GM12892 (cell line): ENCODE results near the gene MAGEB4.

Experiments used
- DNase-seq: peaks from one replicate; pipeline ENCODE4 v3.0.0; 2011; ENCODE audit not compliant: insufficient read length
- FAIRE-seq: peaks from 2 replicates; lab custom pipeline; 2011; peaks lifted over from hg19 to GRCh38; lab: Jason Lieb, UNC
- POLR2A ChIP-seq: IDR thresholded peaks from 2 replicates; pipeline ENCODE4 v1.6.1; 2011; ENCODE audit warnings: low read depth, low read length, control low read depth
- POLR2AphosphoS5 ChIP-seq: IDR thresholded peaks from 2 replicates; pipeline ENCODE4 v1.6.1; 2011; ENCODE audit warnings: low read depth, low read length, control low read depth
- TAF1 ChIP-seq: IDR thresholded peaks from 2 replicates; pipeline ENCODE4 v1.6.1; 2011; ENCODE audit warnings: low read depth, mild to moderate bottlenecking, control low read depth, low read length, borderline replicate concordance

The MAGEB4 gene

DNA sequence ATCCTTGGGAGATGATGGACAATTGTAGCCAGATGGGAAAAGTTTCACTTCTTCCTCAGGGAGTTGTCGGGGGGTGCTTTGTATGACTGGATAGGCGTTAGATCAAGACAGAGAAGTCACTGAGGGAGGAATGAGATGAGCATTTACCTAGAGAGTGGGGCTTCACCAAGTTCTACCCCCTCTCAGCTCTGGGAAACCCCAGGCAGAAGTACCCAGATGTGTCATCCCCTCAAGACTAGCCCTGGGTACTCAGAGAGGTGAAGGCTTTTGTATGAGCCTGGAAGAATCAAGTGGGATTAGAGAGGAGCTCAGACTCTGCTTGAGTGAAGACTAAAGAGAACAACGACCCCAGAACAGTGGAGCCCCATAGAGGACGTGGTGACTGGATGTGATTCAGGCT lies 7.1 kb downstream of the MAGEB4 start:
- TF ChIP-seq POLR2A (no peak), POLR2AphosphoS5 (no peak), TAF1 (no peak)
- no peak for FAIRE-seq
- DNase-seq: no peak

DNA sequence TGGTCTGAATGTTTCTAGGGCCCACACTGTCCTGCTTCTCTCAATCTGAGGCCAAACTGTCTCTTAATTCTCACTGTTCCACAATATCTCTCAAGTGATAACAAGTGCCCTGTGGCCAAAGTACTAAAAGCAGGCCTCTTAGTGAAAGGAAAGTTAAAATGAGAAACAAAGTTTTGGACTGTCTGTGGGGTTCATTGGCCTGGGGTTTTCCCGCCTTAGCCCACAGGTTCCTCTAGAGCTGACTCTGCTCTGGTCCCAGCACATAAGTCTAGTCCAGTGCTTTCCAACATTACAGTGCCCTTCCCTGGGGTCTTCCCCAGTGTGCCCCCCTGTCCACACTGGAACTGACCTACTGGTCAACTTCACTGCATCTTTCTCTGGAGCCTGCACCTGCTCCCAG lies 11.5 kb downstream of the MAGEB4 start:
- FAIRE-seq (no peak), DNase-seq (no peak)
- TF ChIP-seq POLR2A (no peak), POLR2AphosphoS5 (no peak), TAF1 (no peak)

DNA sequence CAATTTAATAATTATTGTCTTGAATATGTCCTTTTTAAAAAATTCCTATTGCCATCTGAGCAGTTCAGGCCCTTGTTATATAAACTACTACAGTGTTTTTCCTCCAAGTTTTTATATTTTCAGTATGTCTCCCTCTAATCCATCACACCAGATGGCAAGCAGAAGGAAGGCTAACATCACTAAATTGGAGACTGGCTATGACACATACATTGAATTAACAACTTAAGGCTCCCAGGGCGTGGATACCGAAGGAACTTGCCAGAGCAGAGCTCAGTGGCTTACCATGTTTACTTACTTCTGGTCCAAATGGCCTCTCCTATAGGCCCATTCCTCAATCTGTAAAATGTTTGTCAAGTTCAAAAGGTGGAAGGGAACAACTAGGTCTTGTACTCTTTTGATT lies 18.1 kb downstream of the MAGEB4 start:
- TF ChIP-seq POLR2AphosphoS5: no peak
- TF ChIP-seq TAF1: no peak
- no peak for TF ChIP-seq POLR2A
- FAIRE-seq (no peak), DNase-seq (no peak)

DNA sequence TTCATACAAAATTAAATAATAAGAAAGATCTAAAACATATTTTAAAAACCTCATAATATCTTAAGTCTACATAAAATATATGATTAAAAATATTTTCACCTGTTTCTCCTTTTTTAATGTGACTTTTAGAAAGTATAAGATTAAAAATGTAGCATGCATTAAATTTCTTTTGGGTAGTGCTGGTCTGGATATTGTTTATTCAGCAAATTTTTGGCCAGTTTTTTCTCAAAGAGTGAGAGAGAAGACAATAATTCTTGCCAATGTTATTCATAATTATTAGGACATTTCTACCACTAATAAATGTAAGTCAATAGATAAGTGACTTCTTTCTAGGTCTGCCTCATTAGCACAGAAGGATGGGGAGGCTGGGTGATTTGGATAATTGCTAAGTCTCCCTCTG lies 19.2 kb downstream of the MAGEB4 start:
- no peak for FAIRE-seq
- TF ChIP-seq POLR2A (no peak), TAF1 (no peak), POLR2AphosphoS5 (no peak)
- DNase-seq: no peak

DNA sequence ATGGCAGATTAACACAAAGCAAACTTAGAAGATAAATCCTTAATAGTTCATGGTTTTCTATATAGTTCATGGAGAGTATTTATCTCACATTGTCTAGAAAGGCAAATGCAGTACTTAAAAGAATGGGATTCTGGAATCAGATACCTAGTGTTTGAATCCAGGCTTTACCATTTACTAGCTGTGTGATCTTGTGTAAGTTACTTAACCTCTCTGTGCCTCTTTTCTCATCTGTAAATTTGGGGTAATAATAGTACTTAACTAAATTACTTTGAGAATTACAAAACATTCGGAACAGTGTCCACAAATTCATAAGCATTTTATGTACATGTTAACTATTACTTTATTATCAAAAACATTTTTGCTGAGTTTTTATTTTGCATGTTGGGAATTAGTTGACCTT lies 21.0 kb downstream of the MAGEB4 start:
- DNase-seq: no peak
- FAIRE-seq: no peak
- TF ChIP-seq POLR2AphosphoS5: no peak
- no peak for TF ChIP-seq POLR2A
- TF ChIP-seq TAF1: no peak

DNA sequence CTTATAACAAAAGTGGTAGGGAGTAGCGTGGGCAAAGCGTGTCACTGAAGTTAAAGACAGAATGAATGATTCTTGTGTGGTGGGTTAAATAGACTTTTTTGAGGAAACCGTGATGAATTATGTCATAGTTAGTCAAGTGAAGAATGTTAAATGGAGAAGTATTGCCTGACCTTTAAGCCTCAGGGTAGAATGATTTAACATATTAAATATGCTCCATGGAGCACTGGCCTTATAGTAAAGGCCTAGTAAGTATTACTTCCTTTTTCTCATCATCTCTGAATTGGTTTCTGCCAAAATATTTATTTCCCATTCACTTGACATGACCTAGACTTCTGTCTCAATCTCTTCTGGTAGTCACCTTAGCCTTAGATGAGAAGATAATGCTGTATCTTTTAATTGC lies 28.8 kb downstream of the MAGEB4 start:
- FAIRE-seq (no peak), DNase-seq (no peak)
- TF ChIP-seq TAF1 (no peak), POLR2A (no peak)

DNA sequence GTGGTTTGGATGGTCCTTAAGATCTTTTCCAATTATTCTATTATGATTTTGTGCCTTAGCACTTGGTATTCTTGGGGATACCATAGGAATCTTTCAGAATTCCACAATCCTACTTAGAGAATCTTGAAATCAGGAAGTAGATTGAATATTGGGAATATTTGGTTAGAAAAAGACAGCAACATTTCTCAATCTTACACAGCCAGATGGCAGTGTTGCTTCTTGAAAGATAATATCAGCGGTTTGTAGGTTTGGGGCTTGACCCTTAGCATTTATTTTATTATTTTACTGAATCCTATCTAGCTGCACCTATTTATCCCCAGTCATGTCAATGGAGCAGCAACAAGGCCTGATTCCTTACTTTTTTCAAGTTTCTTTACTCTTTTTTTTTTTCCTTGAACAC lies 33.7 kb downstream of the MAGEB4 start:
- FAIRE-seq: no peak
- TF ChIP-seq POLR2AphosphoS5 (no peak), POLR2A (no peak), TAF1 (no peak)
- no peak for DNase-seq

DNA sequence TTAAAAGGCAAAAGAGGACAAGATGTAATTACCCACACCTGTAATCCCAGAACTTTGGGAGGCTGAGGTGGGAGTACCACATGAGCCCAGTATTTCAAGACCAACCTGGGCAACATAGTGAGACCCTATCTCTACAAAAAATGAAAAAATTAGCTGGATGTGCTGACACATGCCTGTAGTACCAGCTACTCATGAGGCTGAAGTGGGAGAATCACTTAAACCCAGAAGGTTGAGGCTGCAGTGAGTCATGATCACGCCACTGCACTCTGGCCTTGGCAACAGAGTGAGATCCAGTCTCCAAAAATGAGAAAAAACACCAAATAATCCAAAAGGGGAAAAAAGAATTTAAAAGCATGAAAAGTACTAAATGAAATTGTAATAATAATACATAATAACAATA lies 36.6 kb downstream of the MAGEB4 start:
- FAIRE-seq (no peak), DNase-seq (no peak)
- no peak for TF ChIP-seq TAF1
- TF ChIP-seq POLR2A: no peak
- TF ChIP-seq POLR2AphosphoS5: no peak

DNA sequence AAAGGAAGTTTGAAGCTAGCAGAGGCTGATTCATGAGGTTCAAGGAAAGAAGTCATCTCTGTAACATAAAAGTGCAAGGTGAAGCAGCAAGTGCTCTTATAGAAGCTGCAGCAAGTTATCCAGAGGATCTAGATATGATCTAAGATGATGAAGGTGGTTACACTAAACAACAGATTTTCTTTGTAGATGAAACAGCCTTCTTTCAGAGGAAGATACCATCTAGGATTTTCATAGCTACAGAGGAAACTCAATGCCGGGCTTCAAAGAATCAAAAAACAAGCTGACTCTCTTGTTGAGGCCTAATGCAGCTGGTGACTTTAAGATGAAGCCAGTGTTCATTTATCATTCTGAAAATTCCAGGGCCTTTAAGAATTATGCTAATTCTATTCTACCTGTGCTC lies 38.6 kb downstream of the MAGEB4 start:
- no peak for FAIRE-seq

DNA sequence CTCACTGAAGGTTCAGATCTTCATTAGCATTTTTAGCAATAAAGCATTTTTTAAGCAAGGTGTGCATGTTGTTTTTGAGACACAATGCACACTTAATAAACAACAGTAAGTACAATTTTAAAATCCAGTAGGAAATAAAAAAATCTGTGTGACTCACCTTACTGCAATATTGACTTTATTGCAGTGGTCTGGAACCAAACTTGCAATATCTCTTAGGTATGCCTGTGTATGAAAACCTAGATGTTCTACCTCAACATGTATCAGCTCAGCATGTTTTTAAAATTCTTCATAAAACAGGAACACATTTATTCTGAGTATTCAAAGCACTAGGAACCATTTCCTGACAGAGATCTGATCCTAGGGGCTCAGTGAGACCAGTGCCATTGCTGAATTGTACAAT lies 40.7 kb downstream of the MAGEB4 start:
- FAIRE-seq: no peak
- DNase-seq: no peak
- TF ChIP-seq POLR2AphosphoS5 (no peak), POLR2A (no peak), TAF1 (no peak)

More for the DNA sequence above, 38.6 kb downstream of the MAGEB4 start:
- TF ChIP-seq POLR2AphosphoS5 (no peak), POLR2A (no peak), TAF1 (no peak)
- no peak for DNase-seq

DNA sequence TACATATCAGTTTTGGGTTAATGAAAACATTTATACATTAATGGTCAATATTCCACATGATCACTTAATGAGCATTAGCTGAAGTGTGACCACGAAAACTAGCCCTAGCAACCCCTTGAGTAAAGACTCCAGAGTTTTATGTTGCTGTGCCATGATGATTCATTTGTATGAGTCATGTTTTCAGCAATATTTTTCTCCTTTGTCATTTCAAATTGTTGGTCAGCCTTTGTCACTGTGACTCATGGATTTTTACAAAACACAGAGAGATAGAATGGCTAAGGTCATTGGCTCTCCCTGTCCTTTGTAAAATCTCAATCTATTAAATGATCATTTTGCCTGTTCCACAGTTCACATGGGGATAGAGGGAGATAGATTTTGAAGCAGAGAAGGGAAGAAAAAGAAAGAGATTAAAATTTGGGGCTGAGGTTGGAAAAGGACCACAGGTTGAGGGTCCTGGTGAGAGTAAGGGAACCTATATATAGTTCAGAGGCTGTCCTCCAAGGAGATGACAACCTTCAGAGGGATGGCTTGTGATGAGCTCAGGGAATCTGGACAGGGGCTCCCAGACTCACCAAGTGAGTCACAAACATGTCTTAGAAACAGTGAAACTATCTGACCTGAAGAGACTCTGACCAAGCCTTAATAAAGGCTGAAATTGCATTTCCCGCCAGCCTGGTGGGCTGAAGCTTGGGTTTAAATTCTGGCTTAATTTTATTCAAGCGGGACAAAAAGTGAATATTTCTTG lies 41.8 kb downstream of the MAGEB4 start:
- DNase-seq: no peak

More for the DNA sequence above, 41.8 kb downstream of the MAGEB4 start:
- TF ChIP-seq POLR2A (no peak), POLR2AphosphoS5 (no peak), TAF1 (no peak)
- no peak for FAIRE-seq
